Femur (tissue), 1 donor: Measurements from ENCODE around the gene KRT82.

ENCODE experiments used
- DNase-seq: peaks from one replicate; pipeline ENCODE4 v3.0.0-alpha.2; 2017

KRT82 gene

GRCh38 chr12:52379536-52379935 is 26.6 kb downstream of the KRT82 start:
- DNase-seq: no peak

DNA sequence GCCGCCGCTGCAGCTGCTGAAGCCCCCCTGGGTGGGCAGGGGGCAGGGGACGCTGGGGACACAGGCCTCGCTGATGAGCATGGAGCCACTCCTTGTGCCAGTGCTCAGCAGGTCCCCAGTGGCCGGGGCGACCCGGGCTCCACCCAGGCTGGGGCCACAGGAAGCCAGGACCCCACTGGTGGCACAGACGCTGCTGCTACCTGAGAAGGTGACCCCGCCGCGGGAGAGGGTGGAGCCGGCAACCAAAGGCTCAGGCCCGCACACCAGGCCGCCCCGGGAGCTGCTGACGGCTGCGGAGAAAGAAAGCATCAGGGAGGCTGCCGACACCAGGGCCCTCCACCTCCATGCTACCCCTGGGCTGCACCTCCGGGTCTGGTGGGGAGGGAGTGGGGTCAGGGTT is 28.0 kb downstream of the KRT82 start:
- no peak for DNase-seq

- DNase-seq: no peak
These were observed 28.9 kb downstream of the KRT82 start for GRCh38 chr12:52377266-52377665.

- peak; percentile 90 for DNase-seq
These were observed 33.6 kb downstream of the KRT82 start for GRCh38 chr12:52372216-52373154.

DNA sequence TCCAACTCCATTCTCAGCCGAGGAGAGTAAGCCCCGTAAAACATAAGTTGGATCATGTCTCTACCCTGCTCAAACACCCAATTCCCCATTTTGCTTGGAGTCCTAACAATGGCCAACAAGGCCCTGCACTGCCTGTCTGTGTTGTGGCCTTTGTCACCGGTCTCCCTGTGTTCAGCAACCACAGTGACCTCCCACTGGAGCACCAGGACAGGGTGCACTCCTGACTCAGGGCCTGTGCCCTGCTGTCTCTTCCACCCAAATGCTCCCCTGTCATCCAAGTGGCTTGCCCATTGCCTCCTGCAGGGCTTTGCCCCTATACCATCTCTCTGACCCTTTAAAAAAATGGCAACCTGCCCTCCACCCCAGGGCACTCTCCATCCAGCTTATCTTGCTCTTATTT is 34.4 kb downstream of the KRT82 start:
- DNase-seq: no peak

- peak; percentile 87 for DNase-seq
These were observed 35.1 kb downstream of the KRT82 start for GRCh38 chr12:52370926-52371608.

GRCh38 chr12:52369809-52370208 is 36.3 kb downstream of the KRT82 start:
- no peak for DNase-seq

DNA sequence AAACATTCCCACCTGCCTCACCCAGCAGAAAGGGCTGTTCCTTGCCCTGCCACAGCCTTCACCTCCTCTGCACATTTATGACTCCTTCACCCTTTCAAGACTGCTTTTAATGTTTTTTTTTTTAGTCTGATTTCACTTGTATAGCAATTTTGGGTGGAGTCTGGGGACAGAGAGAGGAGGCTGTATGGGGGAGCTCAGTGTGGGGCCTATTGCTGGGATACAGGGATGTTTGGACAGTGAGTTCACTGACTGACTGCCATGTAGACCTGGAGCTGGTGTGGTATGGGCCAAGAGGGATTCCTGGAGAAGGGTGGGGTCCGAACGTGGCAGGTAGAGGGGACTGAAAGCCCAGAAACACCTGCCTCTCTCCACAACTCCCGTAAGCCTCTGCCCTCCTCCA is 36.9 kb downstream of the KRT82 start:
- DNase-seq: no peak

- no peak for DNase-seq
These were observed 37.6 kb downstream of the KRT82 start for GRCh38 chr12:52368508-52368907.

- DNase-seq: no peak
These were observed 38.3 kb downstream of the KRT82 start for GRCh38 chr12:52367876-52368275.

DNA sequence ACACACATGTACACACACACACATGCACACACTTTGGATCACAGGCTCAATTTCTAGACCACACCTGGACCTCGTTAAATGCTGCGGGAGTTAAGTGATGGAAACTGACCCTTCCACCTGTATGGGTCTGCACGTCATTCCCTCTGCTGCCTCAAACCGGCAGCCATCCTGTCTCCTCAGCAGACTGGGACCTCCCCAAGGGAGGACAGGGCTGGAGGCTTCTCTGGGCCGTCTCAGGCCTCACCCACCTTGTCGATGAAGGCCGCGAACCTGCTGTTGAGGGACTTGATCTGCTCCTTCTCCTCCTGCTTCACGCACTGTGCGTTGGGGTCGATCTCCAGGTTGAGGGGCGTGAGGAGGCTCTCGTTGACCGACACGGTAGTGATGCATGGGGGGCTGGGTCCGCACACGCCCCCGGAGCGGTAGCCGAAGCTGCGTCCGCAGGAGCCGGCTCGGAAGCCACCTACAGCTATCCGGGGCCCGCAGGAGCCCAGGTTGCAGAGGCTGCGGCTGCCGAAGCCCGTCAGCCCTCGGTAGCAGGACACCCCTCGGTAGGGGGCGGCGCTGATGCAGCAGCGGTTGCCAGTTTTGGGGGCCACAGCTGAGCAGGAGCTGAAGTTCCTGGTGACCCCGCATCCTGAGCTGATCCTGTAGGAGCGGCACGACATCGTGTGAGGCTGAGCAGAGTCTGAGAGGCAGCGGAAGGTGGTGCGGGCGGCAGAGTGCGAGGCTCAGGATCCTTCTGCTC is 39.2 kb downstream of the KRT82 start, which contains the start of gene KRT85:
Gene KRT85, minus strand, starts transcription at position 744 of the 748 bp plus-strand sequence. Its CDS starts 76 bp downstream, at position 668.
- no peak for DNase-seq

DNA sequence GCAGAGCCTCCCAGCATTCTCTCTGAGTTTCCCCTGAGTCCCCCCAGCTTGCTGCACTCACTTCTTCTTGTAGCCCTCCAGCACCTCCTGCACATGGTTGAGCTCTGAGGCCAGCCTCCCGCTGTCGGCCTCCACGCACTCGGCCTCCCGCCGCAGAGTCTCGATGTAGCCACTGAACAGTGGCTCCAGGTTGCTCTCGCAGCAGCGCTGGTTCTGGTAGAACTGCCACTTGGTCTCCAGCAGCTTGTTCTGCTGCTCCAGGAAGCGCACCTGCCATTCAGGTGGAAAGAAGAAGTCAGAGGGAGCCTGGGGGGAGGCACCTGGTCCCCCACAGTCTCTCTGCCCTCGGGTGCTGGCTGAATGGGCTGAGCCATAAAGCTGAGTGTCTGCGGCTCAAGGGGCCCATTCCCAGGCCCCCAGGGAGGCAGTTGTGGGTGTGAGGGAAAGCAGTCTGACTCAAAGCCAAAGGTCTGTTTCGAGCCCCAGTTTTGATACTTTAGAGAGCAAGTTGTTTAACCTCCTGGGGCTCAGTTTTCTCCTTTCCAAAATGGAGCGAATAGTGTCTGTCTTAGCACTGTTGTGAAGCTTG is 41.1 kb downstream of the KRT82 start:
- DNase-seq: no peak

DNA sequence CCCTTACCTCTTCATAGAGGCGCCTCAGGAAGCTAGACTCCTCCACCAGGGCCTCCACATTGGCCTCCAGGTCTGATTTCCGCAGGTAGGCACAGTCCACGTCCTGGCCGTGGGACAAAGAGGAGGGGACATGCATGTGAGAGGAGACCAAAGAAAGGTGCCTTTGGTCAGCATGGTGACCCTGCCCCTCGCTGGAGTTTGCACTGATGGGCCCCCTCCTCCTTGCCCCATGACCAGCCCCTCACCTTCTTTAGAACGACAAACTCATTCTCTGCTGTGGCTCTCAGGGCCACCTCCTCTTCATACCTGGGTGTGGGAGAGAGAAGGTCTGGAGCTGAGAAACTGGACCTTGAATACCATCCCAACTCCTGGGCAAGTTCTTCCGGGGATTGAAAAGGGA is 42.1 kb downstream of the KRT82 start:
- DNase-seq: no peak

DNA sequence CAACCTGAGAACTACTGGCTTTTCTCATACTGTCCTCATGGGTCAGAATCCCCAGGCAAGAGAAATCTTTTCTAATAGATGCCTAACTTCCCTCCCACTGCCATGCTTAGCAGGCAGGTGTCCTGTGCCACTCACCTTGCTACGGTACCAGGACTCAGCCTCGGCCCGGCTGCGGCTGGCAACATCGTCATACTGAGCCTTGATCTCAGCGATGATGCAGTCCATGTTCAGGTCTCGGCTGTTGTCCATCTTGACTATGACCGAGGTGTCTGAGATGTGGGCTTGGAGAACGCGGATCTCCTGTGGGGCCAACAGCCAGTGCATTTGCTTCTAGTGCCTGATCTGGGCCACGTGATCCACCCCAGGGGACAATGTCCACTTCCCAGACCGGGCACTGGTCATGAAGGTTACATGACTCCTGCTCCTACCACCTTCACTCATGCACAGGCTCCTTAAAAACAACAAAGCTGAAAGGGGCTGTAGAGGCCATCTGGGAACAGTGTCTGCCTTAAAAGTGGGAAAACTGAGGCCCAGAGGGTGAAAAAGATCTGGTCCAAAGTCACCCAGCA is 42.9 kb downstream of the KRT82 start:
- no peak for DNase-seq

GRCh38 chr12:52362118-52362726 is 43.9 kb downstream of the KRT82 start:
- no peak for DNase-seq

- DNase-seq: no peak
These were observed 44.6 kb downstream of the KRT82 start for GRCh38 chr12:52361553-52361952.

GRCh38 chr12:52360663-52361271 is 45.4 kb downstream of the KRT82 start:
- DNase-seq: peak; percentile 40

DNA sequence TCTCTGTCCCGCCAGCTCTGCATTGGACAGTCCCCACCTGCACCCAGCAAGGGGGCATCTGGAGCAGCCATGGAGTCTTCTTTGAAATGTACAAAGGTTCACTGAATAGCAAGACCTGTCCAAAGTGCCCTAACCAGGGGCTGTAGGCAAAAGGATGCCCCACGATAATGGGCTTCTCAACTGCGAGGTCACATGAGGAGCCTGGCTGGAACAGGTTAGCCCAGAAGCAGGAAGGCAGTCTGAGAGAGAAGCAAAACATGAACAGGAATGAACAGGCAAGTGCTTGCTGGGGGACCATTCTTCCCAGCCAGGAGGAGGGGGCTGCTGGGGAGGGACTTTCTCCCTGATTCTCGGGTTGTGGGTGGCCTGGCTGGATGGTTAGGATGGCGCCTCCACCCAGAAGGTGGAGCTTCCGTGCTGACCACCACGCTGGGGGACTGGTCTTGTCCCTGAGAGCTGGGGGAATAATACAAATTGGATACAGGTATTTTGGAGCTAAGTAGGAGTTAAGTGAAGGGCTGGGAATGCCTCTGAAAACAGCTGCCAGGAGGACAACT is 46.0 kb downstream of the KRT82 start:
- no peak for DNase-seq

DNA sequence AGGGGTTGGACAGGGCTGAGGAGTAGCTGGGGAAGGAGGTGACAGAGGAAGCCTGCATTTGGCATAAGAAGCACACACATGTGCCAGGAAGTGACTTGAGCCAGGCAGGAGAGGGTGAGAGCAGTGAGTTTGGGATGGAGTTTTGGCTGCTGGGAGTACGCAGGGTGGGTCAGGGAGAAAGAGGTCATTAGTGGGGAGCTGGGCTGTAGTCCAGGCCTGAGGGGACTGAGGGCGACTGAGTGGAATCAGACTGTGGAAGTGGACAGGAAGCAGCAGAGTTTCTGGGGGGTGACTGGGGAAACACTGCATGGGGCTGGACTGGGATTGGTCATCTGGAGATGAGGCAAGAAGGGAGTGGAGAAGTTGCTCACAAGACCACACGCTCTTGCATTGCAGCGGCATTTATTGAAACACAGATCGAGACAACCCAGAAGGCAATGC is 46.5 kb downstream of the KRT82 start:
- DNase-seq: no peak

- peak; percentile 5 for DNase-seq
These were observed 47.4 kb downstream of the KRT82 start for GRCh38 chr12:52358575-52359350.
